Mesothelial cell of epicardium (in vitro differentiated cells): ENCODE data around the gene EFCAB13. TPM values are rescaled to one million over a fixed set of nuclear protein-coding genes. Genes with fewer than 3 reads are reported as not detected.

ENCODE experiments used
- DNase-seq, 2 experiments: peaks; one replicate each; pipeline ENCODE4 v3.0.0; 2021; ENCODE audit warnings: low spot score in 2 of 2; ENCODE audit not compliant: unreplicated experiment in 2 of 2
- H3K27ac Mint-ChIP-seq: 2 replicates; pipeline ENCODE4 v1.8.0; 2021; ENCODE audit warnings: mixed read lengths
- H3K27me3 Mint-ChIP-seq: 2 replicates; pipeline ENCODE4 v1.8.0; 2021; ENCODE audit warnings: low read depth, mixed read lengths
- H3K36me3 Mint-ChIP-seq: 2 replicates; pipeline ENCODE4 v1.8.0; 2021; ENCODE audit warnings: mixed read lengths
- H3K4me1 Mint-ChIP-seq: 2 replicates; pipeline ENCODE4 v1.8.0; 2021; ENCODE audit warnings: mixed read lengths
- H3K4me3 Mint-ChIP-seq: 2 replicates; pipeline ENCODE4 v1.8.0; 2021; ENCODE audit warnings: mild to moderate bottlenecking, moderate library complexity, mixed read lengths
- H3K9me3 Mint-ChIP-seq: 2 replicates; pipeline ENCODE4 v1.8.0; 2021; ENCODE audit warnings: mixed read lengths
- total RNA-seq: library from RNA; stranded (reverse); gene quantifications from 3 replicates; pipeline ENCODE4 v1.2.1, GENCODE V29; 2021
- TF ChIP-seq, protein P1 (sequence below): fragments of 200-600 bp; sonication (generic); IDR thresholded peaks from one replicate; pipeline ENCODE4 v1.5.0; 2021; ENCODE audit warnings: antibody characterized with exemption; ENCODE audit not compliant: unreplicated experiment

EFCAB13 gene
- total RNA-seq, 1 donor from 2014 or later: 4.8 TPM

DNA sequence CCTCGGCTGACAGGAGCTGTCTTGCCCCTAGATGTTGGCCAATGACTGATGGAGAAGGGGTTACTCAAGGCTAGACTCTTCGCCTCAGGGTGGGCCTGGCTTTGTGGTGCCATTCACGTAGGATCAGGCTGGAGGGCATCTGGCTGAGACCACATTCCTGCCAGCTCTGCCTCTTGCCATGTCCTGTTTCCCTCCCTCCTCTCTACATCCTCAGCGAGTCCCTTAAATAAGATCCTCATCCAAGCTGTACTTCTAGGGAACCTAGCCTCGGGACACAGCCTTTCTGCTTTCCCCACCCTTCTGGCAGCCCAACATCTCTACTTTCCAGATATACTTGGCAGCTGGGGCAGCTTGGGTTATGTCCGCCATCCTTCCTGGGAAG lies 27.9 kb upstream of the EFCAB13 start:
- no peak overlapping the region for H3K27ac Mint-ChIP-seq
- DNase-seq: no peak
- no peaks in the 10 kb centered on the region for H3K9me3 Mint-ChIP-seq
- H3K4me3 Mint-ChIP-seq: no peak overlapping the region
- H3K4me1 Mint-ChIP-seq: peaks cover 7% of the 10 kb centered on the region
- H3K36me3 Mint-ChIP-seq: no peaks in the 10 kb centered on the region
- no peaks in the 10 kb centered on the region for H3K27me3 Mint-ChIP-seq
- TF ChIP-seq, protein P1, sequence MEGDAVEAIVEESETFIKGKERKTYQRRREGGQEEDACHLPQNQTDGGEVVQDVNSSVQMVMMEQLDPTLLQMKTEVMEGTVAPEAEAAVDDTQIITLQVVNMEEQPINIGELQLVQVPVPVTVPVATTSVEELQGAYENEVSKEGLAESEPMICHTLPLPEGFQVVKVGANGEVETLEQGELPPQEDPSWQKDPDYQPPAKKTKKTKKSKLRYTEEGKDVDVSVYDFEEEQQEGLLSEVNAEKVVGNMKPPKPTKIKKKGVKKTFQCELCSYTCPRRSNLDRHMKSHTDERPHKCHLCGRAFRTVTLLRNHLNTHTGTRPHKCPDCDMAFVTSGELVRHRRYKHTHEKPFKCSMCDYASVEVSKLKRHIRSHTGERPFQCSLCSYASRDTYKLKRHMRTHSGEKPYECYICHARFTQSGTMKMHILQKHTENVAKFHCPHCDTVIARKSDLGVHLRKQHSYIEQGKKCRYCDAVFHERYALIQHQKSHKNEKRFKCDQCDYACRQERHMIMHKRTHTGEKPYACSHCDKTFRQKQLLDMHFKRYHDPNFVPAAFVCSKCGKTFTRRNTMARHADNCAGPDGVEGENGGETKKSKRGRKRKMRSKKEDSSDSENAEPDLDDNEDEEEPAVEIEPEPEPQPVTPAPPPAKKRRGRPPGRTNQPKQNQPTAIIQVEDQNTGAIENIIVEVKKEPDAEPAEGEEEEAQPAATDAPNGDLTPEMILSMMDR: no peak

DNA sequence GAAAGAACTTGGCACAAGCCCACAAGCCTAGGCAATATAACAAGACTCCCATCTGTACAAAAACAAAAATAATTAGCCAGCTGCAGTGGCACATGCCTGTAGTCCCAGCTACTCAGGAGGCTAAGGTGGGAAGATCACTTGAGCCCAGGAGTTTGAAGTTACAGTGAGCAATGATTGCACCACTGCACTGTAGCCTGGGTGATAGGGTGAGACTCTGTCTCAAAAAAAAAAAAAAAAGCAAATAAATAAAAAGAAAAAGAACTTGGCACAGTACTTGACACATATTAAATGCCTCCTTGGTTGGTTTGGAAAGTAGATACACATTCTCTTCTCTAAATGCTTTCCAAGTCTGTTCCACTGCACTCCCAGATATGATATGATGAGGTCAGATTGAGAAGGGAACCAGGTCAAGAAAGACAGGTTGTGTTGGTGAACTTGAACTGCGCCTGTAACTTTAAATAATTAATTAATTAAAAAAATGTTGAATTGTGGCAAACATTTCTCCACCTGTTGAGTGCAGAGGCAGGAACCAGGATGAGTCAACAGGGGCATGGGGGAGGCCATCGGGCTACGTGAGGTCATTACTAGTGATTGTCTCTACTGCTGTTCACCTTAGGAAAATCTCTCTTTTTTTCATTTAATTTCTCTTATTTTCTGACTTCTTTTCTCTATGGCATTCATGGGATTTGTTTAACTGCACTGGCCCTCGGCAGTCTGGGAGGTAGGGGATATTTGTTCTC lies 25.9 kb upstream of the EFCAB13 start:
- H3K27me3 Mint-ChIP-seq: no peaks in the 10 kb centered on the region
- no peak for DNase-seq
- H3K36me3 Mint-ChIP-seq: no peaks in the 10 kb centered on the region
- H3K27ac Mint-ChIP-seq: no peak overlapping the region
- TF ChIP-seq, protein P1: no peak
- H3K4me1 Mint-ChIP-seq: peaks cover 7% of the 10 kb centered on the region
- H3K4me3 Mint-ChIP-seq: no peak overlapping the region
- peaks cover 11% of the 10 kb centered on the region for H3K9me3 Mint-ChIP-seq

DNA sequence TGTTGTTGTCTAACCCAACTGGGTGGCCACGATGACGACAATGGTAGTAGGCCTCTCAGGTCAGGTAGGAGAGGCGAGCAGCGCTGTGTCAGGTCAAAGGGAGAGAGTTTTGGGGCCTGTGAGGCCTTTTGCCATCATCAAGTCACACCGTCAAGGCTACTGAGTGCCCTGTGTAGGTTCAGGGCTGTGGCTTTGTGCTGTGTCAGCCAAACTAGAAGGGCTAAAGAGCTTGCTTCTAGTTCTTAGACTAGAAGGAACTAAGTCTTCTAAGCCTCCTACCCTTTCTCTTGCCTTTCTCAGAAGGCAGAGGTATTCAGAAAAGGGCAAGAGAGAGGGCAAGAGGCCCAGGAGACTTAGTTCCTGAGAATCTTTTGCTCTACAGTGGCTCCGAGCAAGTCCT lies 25.0 kb upstream of the EFCAB13 start:
- no peaks in the 10 kb centered on the region for H3K36me3 Mint-ChIP-seq
- no peak for DNase-seq
- no peaks in the 10 kb centered on the region for H3K27me3 Mint-ChIP-seq
- no peak overlapping the region for H3K4me3 Mint-ChIP-seq
- no peak overlapping the region for H3K27ac Mint-ChIP-seq
- peaks cover 7% of the 10 kb centered on the region for H3K4me1 Mint-ChIP-seq
- peaks cover 11% of the 10 kb centered on the region for H3K9me3 Mint-ChIP-seq
- TF ChIP-seq, protein P1: no peak

DNA sequence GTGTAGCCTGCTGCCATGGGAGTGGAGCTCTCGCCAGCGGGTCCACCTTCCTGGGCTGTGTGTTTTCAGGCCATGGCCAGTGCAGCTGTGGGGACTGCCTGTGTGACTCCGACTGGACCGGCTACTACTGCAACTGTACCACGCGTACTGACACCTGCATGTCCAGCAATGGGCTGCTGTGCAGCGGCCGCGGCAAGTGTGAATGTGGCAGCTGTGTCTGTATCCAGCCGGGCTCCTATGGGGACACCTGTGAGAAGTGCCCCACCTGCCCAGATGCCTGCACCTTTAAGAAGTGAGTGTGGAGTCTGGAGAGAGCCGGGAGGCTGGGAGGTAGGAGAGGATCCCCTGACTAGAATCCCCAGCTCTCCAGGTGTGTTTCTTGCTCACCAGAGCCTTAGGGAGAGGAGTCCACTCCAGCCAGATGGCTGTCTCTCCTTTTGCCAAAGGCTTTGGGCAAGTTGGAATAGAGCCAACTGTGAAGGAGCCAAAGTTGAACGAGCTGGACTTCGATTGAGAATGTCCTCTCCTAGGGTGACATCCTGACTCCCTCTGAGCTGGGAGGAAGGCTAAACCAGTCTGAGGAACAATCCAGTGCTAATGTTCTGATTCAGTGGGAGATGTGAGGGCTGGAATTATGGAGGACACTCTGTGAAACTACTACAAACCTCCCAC lies 24.4 kb upstream of the EFCAB13 start:
- no peaks in the 10 kb centered on the region for H3K36me3 Mint-ChIP-seq
- no peak for DNase-seq
- H3K4me1 Mint-ChIP-seq: peaks cover 6% of the 10 kb centered on the region
- TF ChIP-seq, protein P1: no peak
- H3K9me3 Mint-ChIP-seq: peaks cover 11% of the 10 kb centered on the region
- no peak overlapping the region for H3K27ac Mint-ChIP-seq
- no peak overlapping the region for H3K4me3 Mint-ChIP-seq
- H3K27me3 Mint-ChIP-seq: no peaks in the 10 kb centered on the region

DNA sequence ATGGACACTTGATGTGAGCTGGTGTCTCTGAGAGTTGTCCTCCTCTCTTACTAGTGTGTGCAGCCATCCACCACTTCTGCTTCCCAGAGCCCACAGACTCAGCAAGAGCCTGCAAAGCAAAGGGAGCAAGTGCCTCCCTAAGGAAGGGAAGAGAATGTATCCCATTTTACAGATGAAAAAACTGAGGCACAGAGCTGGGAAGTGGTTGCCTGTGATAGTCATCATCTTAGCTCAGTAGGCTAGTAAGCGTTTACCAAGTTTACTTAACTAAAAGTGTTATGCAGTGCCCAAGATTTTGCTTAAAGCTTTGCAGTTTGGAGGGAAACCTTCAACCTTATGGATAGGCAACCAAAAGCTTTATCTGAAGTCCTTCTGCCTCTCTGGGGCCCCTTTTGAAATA lies 23.0 kb upstream of the EFCAB13 start:
- peaks cover 8% of the 10 kb centered on the region for H3K4me1 Mint-ChIP-seq
- H3K36me3 Mint-ChIP-seq: no peaks in the 10 kb centered on the region
- no peak overlapping the region for H3K27ac Mint-ChIP-seq
- peaks cover 11% of the 10 kb centered on the region for H3K9me3 Mint-ChIP-seq
- no peak overlapping the region for H3K4me3 Mint-ChIP-seq
- H3K27me3 Mint-ChIP-seq: no peaks in the 10 kb centered on the region
- TF ChIP-seq, protein P1: no peak
- DNase-seq: no peak
